NCI-H128 (cell line): ENCODE data around the gene SHC1.

Experiments
- DNase-seq: peaks from one replicate; lab custom pipeline; 2025; ENCODE audit not compliant: unreplicated experiment; lab: John Stamatoyannopoulos, UW

Gene SHC1

DNA sequence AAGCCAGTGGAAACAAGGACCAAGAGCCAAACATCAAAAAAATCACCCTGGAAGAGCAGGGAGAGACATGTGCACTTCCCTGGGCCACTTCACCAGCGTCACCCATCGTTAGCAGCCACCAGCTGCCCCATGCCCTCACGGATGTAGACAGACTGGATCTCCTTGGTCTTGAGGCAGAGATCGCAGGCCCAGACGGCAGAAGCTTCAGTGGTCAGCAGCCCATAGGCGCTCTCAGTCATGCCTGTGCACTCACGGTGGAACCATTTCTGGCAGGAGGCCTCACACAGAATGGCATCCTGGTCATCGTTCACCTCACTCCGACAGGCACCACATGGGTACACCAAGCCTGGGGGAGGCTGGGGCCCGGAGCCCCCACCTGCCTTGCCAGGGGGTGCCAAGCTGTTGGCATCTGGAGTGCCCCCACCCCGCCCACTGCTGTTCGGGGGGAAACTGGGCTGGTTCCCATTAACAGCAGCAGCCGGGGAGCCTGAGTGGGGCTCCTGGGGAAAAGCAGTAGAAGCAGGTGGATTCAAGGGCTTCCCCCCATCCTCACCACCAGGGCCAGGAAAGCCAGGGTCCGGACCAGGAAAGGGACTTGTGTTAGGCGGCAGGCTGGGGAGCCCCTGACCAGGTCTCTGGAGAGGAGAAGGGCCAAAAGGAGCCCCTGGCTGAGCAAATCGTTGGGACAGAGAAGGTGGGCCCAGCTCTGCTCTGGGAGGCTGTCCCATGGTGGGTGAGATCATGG, 11.7 kb downstream of the SHC1 start:
- DNase-seq, result no peak

GRCh38 chr1:154958036-154958435, 12.5 kb downstream of the SHC1 start:
- DNase-seq, result no peak

- no peak for DNase-seq
These were observed 13.4 kb downstream of the SHC1 start for GRCh38 chr1:154957091-154957657.

- no peak for DNase-seq
These were observed 14.0 kb downstream of the SHC1 start for GRCh38 chr1:154956544-154956941.

GRCh38 chr1:154955718-154956543, 14.6 kb downstream of the SHC1 start, which contains the start of gene PBXIP1:
Gene PBXIP1, minus strand, starts transcription at chr1:154956099. Its CDS starts 2,378 bp downstream, at chr1:154953721.
- peak; percentile 84 for DNase-seq

GRCh38 chr1:154955039-154955717, 15.4 kb downstream of the SHC1 start:
- peak; percentile 39 for DNase-seq

GRCh38 chr1:154954541-154954940, 16.0 kb downstream of the SHC1 start:
- no peak for DNase-seq

- DNase-seq, result no peak
These were observed 16.9 kb downstream of the SHC1 start for GRCh38 chr1:154953611-154954038.

DNA sequence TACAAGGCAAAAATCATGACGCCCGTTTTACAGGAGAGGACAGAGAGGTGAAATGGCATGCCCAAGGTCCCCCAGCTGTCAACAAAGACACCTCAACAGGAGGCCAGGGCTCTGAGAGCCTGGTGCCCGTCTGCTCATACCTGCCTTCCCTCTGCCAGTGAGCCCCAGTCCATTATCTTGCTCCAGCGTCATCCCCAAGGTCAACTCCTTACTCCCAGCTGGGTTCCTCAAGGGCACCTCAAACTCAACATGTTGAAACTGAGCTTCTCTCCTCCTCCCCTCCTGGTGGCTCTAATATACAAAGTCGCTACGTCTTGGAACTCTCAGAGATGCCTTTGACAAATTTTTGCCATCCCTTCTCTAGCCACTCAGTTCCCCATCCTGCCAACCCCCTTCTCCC, 17.9 kb downstream of the SHC1 start:
- no peak for DNase-seq

GRCh38 chr1:154951901-154952657, 18.5 kb downstream of the SHC1 start:
- DNase-seq, result no peak

DNA sequence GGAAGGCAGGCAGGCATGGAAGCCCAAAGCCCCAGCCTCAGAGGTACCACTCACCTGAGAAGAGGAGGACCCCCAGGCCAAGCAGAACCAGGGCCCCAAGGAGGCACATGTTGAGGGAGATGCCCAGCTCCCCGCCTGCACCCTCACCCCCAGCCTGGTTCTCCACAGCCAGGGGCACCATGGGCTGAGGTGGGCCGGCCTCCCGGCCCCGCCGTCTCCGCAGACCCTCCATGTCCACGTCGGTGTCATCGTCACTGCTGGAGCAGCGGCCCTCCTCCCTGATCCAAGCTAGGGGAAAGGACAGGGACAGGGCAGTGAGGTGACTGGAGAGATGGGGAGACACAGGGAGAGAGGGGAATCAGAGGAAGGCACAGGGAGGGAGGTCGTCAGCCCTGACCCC, 22.5 kb downstream of the SHC1 start:
- no peak for DNase-seq

- no peak for DNase-seq
These were observed 24.3 kb downstream of the SHC1 start for GRCh38 chr1:154945962-154946850.

- no peak for DNase-seq
These were observed 25.2 kb downstream of the SHC1 start for GRCh38 chr1:154945160-154945961.

DNA sequence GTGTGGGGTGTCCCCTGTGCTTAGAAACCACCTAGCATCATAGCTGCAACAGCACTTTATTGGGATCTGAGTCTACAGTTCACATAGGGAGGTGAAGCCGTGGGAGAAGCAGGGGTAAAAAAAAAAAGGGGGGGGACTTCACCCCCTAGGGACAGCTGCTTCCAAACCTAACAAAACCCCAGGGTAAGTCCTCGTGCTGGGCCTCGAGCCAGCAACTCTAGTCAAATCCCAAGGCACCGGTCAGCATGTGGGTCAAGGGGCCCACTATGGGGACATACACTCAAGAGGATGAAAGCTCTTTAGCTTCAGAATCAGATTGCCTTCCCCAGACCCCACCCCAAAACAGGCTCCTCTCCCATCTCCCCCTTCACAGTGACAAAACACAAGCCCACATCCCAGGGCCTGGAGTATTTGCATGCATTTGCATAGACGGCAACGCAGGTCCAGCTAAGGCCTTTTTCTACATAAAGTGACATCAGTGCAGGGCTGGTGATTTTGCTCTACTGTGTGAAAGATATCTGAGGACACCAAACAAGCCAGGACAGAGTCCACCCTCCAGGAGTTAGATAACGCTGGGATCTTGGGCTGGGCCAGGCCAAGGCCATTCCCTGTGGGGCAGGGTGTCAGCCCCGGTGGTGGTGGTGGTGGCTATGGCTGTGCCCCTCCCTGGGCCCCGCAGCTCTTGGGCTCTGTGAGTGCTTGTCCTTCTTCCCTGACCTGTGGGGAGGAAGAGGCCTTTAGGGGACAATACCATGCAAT, 26.0 kb downstream of the SHC1 start:
- no peak for DNase-seq

GRCh38 chr1:154943649-154944400, 26.7 kb downstream of the SHC1 start:
- peak; percentile 45 for DNase-seq

DNA sequence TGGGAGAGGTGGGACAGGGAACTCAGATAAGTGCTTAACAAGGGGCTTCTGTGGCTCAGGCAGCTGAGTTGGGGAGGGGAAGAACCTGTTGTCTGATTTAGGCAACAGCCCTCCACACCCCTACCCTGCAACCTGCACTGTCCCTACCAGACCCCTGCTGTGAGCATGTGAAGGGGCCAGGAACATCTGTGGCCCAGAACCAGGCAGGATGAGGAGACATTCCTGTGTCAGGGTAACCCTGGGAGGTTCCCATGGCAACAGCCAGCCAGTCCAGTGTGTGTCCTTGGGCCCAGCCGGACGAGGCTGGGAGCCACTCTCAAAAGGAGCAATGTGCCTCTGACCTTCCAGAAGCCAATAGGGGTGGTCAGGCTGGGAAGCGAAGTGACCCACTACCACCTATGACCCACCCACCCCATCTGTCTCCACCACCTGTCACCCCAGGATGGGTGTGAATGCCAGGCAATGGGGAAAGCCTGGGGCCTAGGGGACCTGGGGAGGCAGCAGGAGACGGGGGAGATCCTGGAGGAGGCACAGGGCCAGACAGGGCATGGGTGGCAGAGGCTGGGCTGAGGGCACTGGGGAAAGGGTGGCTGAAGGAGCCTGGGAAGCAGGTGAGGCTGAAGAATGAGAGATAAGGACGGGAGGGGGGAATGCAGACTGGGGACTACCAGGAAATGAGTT, 29.1 kb downstream of the SHC1 start:
- DNase-seq, result no peak
